ENCODE results near the gene DNAJC7. TPM values are rescaled to one million over a fixed set of nuclear protein-coding genes. Genes with fewer than 3 reads are reported as not detected.

DNAJC7 gene
- total and polyA plus RNA-seq, 8 donors: 62.1 to 161 (median 137) TPM

DNA sequence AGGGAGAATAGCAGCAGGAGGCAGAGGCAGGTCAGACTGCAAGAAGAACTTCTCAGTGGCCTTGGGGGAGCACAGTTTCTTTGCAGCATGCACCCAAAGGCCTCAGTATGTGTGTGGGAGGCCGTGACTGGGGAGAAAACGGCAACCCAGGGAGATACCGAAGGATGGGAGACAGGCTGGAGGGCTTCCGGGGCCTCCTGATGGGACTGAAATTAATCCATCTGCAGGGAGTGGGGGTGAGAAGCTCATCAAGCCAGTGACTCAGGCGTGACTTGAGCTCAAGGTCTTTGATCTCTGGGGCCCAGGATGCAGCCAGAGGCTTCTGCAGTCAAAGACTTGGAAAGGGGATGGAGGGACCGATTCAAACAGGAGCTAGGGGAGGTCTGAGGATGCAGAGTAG lies 38.3 kb upstream of the DNAJC7 start:
- DNase-seq: no peak
- H3K9me3 ChIP-seq: no peaks in the 10 kb centered on the region
- H3K36me3 ChIP-seq: no peaks in the 10 kb centered on the region
- no peak overlapping the region for H3K4me3 ChIP-seq
- peaks cover 0 to 13% of the 10 kb centered on the region in 2 donors for H3K4me1 ChIP-seq
- peaks cover 0 to 33% of the 10 kb centered on the region in 2 donors for H3K27me3 ChIP-seq
- ATAC-seq: no peak
- TF ChIP-seq, protein P1, sequence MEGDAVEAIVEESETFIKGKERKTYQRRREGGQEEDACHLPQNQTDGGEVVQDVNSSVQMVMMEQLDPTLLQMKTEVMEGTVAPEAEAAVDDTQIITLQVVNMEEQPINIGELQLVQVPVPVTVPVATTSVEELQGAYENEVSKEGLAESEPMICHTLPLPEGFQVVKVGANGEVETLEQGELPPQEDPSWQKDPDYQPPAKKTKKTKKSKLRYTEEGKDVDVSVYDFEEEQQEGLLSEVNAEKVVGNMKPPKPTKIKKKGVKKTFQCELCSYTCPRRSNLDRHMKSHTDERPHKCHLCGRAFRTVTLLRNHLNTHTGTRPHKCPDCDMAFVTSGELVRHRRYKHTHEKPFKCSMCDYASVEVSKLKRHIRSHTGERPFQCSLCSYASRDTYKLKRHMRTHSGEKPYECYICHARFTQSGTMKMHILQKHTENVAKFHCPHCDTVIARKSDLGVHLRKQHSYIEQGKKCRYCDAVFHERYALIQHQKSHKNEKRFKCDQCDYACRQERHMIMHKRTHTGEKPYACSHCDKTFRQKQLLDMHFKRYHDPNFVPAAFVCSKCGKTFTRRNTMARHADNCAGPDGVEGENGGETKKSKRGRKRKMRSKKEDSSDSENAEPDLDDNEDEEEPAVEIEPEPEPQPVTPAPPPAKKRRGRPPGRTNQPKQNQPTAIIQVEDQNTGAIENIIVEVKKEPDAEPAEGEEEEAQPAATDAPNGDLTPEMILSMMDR (IDR thresholded peaks at IDR 0.05): no peak
- H3K27ac ChIP-seq: no peak overlapping the region
- intact Hi-C loops (cut with DNase I): no loop called here

DNA sequence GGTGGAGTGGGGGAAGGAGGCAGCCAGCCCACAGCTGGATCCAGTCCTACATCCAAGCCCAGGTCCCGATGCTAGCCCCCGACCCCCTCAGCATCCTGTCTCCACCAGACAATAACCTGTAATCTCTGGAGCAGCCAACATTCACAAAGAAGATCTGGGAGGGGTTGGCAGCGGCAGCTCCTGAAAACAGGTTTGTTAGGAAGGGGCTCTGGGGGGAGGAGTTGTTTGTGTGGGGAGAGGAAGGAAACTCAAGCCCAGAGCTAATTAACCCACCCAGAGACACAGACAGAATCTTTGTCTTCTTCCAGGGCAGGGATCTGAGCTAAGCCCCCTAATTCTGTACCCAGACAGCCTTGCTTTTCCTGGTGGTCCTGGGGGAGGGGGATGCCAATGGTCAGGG lies 37.8 kb upstream of the DNAJC7 start:
- intact Hi-C loops (cut with DNase I): no loop called here
- DNase-seq (no peak), ATAC-seq (no peak)
- no peaks in the 10 kb centered on the region for H3K9me3 ChIP-seq
- TF ChIP-seq, protein P1 (IDR thresholded peaks at IDR 0.05): no peak
- peaks cover 0 to 17% of the 10 kb centered on the region in 2 donors for H3K4me1 ChIP-seq
- H3K4me3 ChIP-seq: no peak overlapping the region
- H3K36me3 ChIP-seq: no peaks in the 10 kb centered on the region
- H3K27me3 ChIP-seq: peaks cover 0 to 36% of the 10 kb centered on the region in 2 donors
- H3K27ac ChIP-seq: no peak overlapping the region

DNA sequence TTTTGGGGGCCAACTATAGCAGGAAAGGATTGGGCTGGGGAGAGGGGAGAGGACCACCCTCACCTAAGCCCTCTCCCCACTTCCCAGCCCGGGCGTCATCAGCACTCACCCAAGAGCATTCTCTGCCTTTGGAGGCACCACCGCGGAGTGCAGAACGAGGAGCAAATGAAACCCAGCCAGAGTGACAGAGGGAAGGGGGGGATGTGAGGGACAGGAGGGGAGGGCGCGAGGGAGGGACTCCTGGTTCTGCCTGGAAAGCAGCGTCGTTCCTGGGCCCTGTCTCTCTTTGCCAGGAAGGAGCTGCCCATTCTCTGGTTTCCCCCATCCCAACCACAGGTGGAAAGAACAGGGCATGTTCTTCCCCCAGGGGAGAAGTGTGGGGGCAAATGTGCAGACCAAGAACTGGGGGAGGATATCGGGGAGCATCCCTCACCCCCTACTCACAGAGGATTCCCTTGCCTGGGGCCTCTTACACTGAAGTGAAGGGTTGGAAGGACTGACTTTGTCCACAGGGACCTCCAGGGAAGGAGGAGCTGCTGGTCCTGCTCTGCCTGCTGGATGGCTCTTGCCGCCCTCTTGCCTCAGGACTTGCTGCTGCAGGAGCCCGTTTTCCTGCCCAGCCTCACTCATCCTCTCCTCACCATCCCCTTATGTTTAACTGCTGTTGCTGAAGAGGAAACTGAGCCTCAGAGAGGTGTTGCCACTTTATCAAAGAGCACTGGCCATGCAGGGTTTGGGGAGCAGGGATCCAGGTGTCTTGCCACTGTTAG lies 36.7 kb upstream of the DNAJC7 start:
- H3K4me3 ChIP-seq: no peak overlapping the region
- peaks cover 0 to 21% of the 10 kb centered on the region in 2 donors for H3K4me1 ChIP-seq
- intact Hi-C loops (cut with DNase I): no loop called here
- DNase-seq (no peak), ATAC-seq (no peak)
- no peaks in the 10 kb centered on the region for H3K9me3 ChIP-seq
- TF ChIP-seq, protein P1 (IDR thresholded peaks at IDR 0.05): no peak
- no peak overlapping the region for H3K27ac ChIP-seq
- H3K36me3 ChIP-seq: no peaks in the 10 kb centered on the region
- peaks cover 0 to 37% of the 10 kb centered on the region in 2 donors for H3K27me3 ChIP-seq

DNA sequence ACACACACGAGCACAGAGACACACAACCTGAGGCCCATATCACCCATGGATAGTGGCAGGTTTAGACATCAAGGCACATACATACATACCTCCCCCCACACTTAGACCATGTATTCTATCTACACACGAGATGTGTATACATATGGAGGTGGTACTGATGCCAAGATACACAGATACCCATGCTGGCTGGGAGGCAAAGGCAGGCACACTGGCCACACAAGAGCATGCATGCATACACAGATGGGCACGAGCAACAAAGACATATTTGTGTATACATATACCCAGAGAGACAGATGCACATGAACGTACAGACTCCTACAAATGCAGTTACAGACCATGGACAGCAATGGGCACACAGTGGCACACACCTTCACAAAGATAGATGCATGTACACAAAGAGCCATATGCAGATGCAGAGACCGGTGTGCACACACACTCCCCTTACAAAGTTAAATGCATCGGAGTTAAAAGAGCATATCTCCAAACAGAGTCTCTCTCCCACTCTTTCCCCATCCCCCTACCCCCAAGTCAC lies 35.2 kb upstream of the DNAJC7 start:
- no peak overlapping the region for H3K4me3 ChIP-seq
- no peaks in the 10 kb centered on the region for H3K9me3 ChIP-seq
- peaks cover 0 to 21% of the 10 kb centered on the region in 2 donors for H3K4me1 ChIP-seq
- ATAC-seq (no peak), DNase-seq (no peak)
- TF ChIP-seq, protein P1 (IDR thresholded peaks at IDR 0.05): no peak
- peaks cover 0 to 37% of the 10 kb centered on the region in 2 donors for H3K27me3 ChIP-seq
- no peaks in the 10 kb centered on the region for H3K36me3 ChIP-seq
- H3K27ac ChIP-seq: no peak overlapping the region
- intact Hi-C loops (cut with DNase I): no loop called here

DNA sequence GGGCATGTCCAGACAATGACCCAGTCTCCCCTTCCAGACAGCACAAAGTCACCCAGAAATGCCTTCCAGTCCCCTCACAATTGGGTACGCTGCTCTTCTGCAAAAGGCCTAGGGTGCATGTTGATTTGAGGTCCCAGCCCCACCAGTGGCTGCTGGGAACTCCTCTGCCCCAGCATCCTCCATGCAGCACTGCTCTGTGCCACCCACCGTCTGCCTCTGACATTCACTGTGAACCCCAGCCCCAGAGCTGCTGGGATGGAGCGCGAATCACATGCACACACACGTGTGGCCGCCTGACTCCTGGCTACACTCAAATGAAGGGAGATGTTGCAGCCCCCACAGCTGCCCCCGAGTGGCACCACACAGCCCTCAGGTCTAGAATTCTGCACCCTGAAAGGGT lies 34.4 kb upstream of the DNAJC7 start:
- no peak for DNase-seq
- TF ChIP-seq, protein P1 (IDR thresholded peaks at IDR 0.05): no peak
- intact Hi-C loops (cut with DNase I): no loop called here
- peaks cover 0 to 37% of the 10 kb centered on the region in 2 donors for H3K27me3 ChIP-seq
- H3K9me3 ChIP-seq: no peaks in the 10 kb centered on the region
- H3K4me1 ChIP-seq: peaks cover 0 to 21% of the 10 kb centered on the region in 2 donors
- H3K36me3 ChIP-seq: no peaks in the 10 kb centered on the region
- no peak overlapping the region for H3K4me3 ChIP-seq
- no peak for ATAC-seq
- H3K27ac ChIP-seq: no peak overlapping the region
